ENCODE results near the gene CKM.
A peak's percentile ranks its signal among the peaks of the same experiment; 100 is the strongest.
"Not testable (repeated sequence)": the region's sequence is repeated elsewhere in the genome, so short reads cannot be mapped to it uniquely, and the experiment has no call there.

The CKM gene

DNA sequence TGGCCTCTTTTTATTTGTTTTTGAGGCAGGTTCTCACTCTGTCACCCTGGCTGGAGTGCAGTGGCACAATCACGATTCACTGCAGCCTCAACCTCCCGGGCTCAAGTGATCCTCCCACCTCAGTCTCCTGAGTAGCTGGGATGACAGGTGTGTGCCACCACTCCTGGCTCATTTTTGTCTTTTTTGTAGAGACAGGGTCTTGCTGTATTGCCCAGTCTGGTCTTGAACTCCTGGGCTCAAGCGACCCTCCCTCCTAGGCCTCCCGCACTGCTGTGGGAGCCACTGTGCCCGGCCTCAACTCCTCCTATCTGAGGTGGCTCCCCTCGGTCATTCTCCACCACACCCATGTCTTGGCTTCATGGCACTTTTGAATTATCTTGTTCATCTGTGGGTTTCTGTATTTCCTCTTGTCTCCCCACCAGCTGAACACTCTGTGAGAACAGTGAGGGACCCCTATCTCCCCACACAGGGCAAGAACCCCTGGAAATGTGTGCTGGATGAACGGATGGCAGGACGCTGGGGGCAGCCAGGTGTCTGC is 7.9 kb downstream of the CKM start:
- peak; percentile 59 for DNase-seq

DNA sequence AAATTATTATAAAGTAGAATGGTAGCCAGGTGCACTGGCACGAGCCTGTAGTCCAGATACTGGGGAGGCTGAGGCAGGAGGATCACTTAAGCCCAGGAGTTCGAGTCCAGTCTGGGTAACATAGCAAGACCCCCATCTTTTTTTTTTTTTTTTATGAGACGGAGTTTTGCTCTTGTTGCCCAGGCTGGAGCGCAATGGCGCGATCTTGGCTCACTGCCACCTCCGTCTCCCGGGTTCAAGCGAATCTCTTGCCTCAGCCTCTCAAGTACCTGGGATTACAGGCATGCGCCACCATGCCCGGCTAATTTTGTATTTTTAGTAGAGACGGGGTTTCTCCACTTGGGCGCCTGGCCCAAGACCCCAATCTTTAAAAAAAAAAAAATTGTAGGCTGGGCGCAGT is 10.4 kb downstream of the CKM start:
- DNase-seq: not testable (repeated sequence)

DNA sequence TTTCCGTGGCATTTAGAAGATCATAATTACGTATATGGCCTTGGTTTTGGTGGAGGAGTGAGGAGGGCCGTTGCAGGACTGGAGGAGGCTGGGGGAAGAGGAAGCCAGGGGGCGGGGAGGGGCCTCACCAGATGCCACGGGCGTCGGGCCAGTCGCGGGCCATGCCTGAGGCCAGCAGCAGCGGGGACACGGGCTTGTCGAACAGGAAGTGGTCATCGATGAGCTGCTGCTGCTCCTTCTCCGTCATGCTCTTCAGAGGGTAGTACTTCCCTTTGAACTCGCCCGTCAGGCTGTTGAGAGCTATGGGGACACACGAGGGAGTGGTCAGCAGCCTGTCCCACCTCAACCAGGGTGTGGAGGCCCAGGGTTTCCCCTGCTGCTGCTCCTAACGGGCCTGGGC is 11.1 kb downstream of the CKM start:
- DNase-seq: peak; percentile 42

DNA sequence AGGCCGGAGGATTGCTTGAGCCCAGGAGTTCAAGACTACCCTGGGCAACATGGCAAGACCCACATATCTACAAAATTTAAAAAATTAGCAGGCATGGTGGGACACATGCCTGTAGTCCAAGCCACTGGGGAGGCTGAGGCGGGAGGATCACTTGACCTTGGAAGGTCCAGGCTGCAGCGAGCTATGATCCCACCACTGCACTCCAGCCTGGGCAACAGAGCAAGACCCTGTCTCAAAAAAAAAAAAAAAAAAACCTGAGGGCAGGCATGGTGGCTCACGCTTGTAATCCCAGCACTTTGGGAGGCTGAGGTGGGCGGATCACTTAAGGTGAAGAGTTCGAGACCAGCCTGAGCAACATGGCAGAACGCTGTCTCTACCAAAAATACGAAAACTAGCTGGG is 13.4 kb downstream of the CKM start:
- DNase-seq: not testable (repeated sequence)

DNA sequence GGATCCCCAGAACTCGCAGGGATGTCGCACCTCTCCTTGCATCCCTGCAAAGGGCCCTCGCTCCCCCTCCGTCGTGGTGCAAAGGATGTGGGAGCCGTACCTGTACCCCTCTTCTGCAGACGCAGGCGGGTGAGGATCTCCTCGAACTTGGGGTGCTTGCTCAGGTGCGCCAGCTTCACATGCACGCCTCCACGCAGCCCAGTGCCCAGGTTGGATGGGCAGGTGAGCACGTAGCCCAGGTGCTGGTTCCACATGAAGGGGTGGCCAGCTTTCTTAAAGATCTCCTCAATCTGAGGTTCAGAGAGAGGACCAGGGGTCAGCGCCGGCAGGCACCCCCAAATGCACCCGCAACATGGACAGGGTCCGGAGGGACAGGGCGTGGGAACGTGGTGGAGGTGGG is 15.3 kb downstream of the CKM start:
- DNase-seq: no peak

DNA sequence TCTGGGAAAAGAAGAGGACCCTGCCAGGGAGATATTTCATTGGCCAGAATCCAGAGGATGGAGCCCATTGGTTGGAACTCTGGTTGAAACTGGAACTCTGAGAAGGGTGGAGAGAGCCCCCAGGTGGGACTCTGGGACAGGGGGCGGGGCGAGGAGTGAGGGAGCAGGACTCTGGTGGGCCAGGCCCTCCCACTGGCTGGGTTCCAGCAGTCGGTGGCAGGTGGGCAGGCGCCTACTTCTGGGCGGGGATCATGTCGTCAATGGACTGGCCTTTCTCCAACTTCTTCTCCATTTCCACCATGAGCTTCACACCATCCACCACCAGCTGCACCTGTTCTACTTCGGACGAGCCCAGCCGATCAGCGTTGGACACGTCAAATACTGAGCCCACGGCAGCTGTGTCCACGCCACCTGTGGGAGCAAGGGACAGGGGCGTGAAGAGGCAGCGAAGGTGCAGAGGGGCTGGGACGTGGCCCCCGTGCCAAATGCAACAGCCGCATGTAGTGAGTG is 16.1 kb downstream of the CKM start:
- DNase-seq: no peak

DNA sequence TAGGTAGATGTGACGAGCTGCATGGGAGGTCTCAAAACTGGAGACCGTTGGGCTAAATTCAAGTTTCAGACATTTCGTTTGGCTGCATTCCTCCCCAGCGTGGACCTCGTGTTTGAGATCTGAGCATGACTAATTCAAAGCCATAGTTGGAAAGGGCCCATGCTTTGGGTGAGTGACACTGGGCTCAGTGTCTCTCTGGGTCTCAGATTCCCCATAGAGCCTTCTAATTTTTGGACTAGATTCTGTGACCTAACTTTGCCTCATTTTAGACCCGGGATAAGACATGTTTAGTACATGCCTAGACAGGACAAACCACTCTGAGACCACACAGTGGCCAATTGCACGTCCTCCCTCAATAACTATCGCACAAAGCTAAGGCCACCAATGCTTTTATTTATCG is 16.6 kb downstream of the CKM start:
- DNase-seq: no peak

DNA sequence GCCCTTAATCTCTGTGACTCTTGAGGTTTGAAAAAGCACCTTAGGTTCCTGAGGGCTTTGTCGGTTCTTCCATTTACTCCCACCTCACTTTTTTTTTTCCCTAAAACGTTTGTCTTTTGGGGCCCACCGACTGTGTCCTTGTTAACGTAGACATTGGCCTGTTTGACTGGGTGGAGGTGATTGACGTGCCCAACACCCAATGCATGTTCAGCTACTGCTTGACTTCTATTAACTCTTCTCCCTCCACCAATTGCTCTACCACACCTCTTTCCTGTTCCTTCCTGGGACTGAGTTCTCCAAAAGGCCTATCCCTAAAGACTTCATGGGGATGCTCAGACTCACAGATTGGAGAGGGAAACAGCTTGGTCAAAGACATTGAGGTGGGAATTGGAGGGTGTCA is 17.3 kb downstream of the CKM start:
- no peak for DNase-seq

DNA sequence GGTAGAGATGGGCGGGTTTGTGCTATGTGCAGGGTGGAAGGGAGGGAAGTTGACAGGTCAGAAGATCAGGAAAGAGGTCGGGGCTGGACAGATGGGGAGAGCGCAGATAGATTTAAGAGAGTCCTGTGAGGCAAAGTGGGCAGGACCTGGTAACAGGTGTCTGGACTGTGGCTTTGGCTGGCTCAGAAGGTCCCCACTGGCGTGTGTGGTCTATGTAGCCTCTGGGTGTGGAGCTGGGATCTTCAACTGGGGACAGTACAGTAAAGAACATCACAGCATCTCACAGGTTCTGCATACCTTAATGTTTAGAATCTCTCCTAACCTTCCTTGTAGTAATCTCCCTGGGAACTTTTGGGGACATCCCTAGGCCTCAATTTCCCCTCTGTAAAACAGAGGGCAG is 17.7 kb downstream of the CKM start:
- no peak for DNase-seq

DNA sequence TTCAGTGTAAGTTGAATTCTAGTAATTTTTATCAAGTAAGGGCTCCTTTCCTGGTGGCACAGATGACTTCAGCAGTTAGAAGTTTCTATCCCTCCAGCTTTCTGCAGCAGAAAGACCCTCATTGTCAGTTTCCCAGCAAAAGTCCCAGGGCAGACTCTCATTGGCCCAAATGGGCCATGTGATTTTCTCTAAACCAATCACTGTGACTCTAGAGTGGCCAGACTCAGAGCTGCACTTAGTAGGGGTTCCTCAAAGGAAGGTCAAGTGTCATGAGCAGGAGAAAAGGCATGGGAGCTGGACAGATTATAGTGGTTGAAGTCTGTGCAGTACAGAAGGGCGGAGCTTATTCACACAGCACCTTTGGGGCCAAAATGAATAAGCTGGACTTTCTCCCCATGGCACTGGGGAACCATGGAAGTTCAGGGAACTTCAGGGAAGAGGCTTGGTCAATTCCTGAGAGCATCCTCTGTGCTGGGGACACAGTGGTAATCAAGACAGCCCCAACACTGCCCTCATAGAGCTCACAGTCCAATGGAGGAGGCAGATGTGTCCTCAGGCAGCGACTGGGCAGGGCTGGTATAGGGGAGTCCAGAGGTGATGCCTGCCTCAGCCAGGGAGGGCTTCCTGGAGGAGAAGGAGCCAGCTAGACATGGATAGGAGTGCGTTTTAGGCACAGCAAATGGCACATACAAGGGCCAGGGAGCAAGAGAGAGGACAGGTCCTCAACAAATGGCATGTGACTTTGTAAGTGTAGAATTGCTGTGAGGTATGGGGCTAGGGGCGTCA is 18.3 kb downstream of the CKM start:
- DNase-seq: no peak

DNA sequence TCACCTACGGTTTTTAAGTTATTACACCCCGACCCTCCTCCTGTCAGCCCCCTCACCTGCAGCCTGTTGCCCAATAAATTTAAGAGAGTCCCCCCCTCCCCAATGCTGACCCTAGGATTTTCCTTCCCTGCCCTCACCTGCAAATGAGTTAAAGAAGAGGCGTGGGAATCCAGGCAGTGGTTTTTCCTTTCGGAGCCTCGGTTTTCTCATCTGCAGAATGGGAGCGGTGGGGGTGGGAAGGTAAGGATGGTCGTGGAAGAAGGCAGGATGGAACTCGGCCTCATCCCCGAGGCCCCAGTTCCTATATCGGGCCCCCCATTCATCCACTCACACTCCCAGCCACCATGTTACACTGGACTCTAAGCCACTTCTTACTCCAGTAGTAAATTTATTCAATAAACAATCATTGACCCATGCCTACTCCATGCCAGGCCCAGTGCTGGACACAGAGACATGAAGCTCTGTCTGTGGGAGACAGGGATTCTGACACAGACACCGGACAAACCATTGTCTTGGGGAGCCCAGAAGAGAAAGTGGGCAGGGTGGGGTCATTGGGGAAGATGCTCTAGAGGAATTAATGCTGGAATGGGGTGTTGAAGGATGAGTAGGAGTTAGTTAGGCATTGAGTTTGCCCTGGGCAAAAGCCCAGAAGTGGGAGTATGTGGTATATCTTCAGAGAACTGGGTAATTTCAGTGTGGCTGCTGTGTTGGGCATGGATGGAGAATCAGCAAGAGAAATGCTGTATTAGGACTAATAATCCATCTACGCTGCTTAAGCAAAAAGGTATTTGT is 19.2 kb downstream of the CKM start:
- no peak for DNase-seq

DNA sequence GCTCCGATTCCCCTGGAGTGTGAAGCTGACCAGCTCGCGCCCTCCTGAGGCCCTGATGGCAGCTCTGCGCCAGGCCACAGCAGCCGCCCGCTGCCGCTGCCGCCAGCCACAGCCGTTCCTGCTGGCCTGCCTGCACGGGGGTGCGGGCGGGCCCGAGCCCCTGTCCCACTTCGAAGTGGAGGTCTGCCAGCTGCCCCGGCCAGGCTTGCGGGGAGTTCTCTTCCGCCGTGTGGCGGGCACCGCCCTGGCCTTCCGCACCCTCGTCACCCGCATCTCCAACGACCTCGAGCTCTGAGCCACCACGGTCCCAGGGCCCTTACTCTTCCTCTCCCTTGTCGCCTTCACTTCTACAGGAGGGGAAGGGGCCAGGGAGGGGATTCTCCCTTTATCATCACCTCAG is 20.3 kb downstream of the CKM start:
- no peak for DNase-seq

DNA sequence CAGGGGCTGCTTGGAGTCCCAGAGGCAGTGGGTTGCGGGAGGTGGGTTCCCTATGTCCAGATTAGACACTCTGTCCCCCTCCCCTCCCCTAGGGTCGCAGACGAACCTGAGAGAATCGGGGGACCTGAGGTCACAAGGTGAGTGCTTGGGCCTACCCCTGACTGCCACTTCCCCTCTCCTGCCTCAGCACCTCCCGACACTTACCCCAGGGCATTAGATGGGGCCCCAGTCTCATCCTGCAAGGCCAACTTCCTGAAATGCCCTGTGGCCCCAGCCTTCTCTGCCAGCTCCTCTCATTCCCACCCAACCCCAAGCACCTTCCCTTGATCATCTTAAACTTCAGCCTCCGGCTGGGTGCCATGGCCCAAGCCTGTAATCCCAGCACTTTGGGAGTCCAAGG is 23.0 kb downstream of the CKM start:
- no peak for DNase-seq

DNA sequence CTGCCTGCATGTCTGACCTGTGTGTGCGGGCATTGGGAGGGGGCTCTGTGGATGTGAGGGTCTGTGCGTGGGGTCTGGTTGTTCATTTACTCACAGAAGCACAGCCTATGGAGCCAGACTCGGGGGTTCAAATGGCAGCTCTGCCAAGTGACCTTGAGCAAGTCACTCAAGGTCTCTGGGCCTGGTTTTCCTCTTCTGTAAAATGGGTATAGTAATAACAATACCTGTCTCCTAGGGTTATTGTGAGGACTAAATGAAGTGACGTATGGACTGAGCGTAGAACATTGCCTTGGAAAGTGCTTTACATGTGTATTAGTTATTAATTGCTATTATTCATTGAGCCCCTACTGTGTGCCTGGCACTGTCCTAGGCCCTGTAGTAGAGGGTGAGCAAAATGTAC is 24.4 kb downstream of the CKM start:
- no peak for DNase-seq

DNA sequence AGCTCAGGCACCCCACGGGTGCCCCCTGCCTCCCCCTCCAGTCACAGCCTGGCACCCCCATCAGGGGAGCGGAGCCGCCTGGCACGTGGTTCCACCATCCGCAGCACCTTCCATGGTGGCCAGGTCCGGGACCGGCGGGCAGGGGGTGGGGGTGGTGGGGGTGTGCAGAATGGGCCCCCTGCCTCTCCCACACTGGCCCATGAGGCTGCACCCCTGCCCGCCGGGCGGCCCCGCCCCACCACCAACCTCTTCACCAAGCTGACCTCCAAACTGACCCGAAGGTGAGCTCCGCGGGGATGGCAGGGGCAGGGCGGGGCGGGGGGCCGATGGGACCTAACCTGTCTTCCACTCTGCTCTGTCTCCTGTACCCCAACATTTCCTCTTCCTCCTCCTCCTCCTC is 25.0 kb downstream of the CKM start:
- DNase-seq: no peak

DNA sequence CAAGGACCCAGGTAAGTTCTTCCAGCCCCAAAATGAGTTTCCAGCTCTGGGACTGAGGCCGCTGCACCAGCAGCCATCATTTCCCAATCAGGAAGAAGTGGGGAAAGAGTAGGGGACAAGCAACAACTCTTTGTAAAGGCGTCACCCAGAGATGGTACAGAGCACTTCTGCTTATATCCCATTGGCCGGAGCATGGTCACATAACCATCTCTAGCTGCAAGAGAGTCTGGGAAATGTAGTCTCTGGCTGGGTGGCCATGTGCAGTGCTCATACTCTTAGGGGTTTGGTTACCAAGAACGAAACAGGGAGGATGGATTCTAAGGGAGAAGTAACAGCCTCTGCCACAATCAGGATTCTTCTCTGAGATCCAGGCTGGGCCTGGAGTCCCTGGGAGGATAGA is 26.3 kb downstream of the CKM start:
- DNase-seq: peak; percentile 46

DNA sequence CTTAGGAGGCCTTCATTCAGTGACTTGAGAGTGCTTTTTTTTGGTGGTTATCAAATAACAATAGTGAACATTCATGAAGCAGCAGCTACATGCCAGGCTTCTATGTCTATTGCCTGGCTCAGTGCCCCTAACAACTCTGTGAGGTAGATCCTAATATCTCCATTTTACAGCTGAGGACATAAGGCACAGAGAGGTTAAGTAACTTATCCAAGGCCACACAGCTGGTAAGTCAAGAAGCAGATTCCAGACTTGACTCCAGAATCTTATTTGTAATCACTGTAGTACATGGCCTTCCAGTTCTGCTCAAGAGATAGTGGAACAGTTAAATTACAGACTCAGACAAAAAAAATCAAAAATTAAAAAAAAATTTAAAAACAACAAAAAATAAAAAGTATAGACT is 26.8 kb downstream of the CKM start:
- no peak for DNase-seq

DNA sequence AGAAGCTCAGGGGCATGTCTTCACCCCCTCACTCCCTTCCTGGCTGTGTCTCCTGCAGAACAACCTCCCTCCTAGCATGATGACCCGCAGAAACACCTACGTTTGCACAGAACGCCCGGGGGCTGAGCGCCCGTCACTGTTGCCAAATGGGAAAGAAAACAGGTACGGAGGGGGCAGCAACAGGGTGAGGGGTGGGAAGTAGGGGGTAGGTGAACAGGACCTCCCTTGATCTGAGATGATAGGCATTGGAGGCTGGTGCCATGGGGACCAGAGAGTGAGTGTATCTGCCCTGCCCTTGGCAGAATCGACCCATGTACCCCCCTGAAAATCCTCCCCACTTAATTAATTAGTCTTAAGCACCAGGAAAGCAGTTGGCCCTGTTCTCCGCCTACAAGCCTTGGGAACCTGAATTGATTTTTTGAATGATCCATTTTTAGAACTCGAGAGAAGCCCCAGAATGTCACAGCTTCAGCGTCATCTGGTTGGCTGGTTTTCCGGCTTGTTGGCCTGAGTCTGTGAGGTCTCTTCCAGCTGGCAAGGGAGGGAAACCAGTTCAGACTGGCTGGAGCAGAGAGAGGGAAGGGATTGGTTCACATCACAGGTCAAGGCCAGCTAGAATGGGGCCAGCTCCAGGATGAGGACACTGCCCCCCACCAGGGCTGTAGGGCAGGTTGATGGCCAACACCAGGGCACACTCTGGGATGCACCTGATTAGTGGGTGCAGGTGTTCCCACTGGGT is 28.2 kb downstream of the CKM start:
- no peak for DNase-seq

DNA sequence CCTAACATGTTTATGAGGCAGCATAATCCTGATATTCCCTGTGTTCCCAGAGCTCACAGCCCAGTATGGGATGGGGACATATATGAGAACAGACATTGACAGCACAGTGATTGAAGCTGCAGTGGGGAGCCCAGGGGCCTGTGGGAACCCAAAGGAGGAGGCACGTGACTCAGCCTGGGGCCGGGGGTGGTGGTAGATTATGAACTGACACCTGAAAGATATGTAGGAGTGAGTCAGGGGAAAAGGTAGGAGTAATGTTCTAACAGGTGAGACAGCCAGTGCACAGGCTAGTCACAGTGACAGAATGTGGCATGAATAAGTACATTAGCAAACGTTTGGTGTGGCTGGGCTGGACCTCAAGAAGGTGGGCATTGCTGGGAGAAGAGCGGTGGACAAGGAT is 29.0 kb downstream of the CKM start:
- no peak for DNase-seq

DNA sequence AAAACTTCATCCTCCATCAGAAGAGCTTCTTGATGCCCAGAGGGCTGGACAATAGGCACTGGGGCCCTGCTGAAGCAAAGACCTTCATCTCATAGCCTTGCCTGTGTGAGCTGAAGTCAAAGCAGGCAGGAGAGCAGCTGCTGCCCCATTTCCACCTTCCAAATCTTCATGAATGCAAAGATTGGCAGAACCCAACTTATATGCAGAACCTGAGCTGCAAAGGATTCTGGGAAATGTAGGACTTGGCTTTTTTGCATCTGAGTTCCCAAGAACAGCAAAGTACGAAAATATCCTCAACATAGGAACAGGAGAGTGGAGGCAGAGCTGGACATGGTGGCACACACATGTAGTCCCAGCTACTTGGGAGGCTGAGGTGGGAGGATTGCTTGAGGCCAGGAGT is 30.8 kb downstream of the CKM start:
- no peak for DNase-seq

DNA sequence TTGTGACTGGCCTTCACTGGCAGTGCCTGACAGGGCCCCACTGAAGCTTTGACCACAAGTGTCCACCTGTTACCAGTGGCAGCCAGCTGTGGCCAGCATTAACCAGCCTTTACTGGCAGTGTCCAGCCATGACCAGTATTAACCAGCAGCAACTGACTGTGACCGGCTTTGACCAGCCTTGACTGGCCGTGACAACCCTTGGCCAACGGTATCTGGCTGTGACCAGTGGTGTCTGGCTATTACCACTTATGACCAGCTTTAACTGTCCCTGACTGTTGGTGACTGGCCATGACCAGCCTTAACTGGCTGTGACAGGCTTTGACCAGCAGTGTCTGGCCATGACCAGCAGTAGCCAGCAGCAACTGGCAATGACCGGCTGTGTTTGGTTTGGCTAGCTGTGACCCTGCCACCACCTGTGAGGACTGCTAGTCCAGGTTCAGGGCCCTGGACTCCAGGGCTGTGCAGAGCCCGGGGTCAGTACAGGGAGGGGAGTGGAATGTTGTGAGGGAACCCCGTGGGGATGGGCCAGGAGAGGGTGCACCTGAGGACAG is 32.2 kb downstream of the CKM start:
- no peak for DNase-seq

DNA sequence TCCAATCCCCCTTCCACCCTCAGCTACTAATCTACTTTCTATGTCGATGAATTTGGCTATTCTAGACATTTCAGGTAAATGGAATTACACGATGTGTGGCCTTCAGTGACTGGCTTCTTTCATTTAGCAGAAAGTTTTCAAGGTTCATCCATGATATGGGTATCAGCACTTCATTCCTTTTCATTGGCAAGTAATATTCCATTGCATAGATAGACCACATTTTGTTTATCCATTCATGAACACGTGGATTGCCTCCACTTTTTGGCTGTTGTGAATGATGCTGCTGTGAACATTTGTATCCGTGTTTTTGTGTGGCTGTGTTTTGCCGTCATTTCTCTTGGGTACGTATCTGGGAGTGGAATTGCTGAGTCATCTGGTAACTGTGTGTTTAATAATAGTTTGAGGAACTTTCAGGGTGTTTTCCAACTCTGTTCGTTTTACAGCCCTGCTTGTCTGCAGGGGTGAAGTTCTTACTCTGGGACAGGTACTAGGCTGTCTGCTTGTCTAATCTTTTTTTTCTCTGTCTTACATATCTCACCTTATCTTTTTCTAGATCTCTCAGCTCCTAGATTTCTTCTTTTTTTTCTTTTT is 39.1 kb downstream of the CKM start:
- peak; percentile 47 for DNase-seq
